Measurements from ENCODE around the gene PCGF2. TPM values are rescaled to one million over a fixed set of nuclear protein-coding genes. Genes with fewer than 3 reads are reported as not detected.

PCGF2 gene
- total RNA-seq, 1 experiment from 2014 or later, result 43.9 TPM

DNA sequence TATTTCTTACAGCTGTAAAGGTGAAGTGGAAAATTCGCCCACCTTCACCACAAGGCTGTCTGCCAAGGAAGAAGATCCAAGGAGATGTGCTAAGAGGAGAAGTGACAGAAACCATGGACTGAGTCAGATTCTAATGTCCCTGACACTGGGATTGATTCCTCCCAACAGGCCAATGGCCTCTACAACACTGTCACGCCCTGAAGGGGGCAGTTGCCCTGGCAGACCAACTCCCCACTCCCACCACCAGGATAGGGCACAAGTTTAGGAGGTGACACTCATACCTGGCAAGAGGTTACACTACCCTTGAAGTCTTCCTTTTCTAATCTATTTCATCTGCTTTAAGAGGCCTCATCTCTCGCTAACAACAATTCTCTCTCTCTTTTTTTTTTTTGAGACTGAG lies 35.1 kb upstream of the PCGF2 start:
- no peaks in the 10 kb centered on the region for H3K4me1 ChIP-seq (ENCODE audit: control insufficient read depth, insufficient read depth, low read length)
- no peaks in the 10 kb centered on the region for H3K9me3 ChIP-seq (ENCODE audit: control insufficient read depth, insufficient read depth, low read depth, low read length)
- no peak for DNase-seq (ENCODE audit: low read depth, low spot score)
- peaks cover 3% of the 10 kb centered on the region for H3K36me3 ChIP-seq (ENCODE audit: control insufficient read depth, insufficient read depth, low read length)
- no peak for TF ChIP-seq SIN3A (IDR thresholded peaks at IDR 0.05; ENCODE audit: borderline replicate concordance, insufficient read depth, low read depth, low read length)
- ChIA-PET POLR2A (no interaction called here), CTCF (no interaction called here)
- H3K4me3 ChIP-seq (ENCODE audit: low read depth in 2 of 2, low read length in 2 of 2), result no peak overlapping the region
- intact Hi-C loops (cut with micrococcal nuclease; ENCODE audit: unreplicated experiment) (no loop called here), in situ Hi-C loops (cut with HindIII; ENCODE audit: low pct_unique_long_range_greater_than_20kb, low sequenced_read_pairs) (no loop called here)
- no peak for ATAC-seq
- H3K27ac ChIP-seq (ENCODE audit: low read length), result no peak overlapping the region
- no peaks in the 10 kb centered on the region for H3K27me3 ChIP-seq (ENCODE audit: control insufficient read depth, insufficient read depth, low read length)
- BruUV-seq (replicated peaks), result no TSS peak

DNA sequence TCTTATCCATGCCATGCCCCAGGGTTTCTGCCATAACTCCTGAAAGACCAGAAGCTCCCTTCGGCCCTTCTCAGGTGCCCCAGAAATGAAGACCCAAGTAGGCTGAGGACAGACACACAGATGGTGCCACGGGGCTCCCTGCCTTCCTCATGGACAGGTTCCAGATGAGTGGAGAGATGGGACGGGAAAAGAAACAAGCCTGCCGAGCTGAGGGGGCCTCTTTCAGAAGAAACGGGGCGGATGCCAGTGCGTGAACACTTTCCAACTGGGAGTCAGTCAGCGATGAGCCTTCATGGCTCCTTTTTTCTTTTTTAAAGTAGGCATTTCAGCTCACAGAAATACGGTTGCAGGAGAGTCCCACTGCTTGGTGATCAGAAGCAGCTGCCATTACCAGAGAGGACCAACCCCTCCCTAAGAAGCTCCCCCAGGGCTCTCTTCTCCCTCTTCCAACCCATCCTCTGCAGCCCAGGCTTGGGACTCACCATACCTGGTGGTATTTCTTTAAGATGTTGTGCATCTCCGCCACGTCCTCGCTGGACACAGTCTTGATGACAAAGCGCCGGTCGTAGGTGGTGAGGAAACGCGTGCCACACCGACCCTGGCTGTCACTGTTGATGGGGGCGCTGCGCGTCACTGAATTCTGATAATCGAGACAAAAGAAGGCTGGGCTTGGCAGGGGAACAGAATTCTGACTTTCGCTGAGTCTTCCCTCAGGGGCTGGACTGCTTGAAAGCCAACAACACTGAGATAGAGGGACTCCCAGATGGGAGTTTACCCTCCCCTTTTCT lies 32.0 kb upstream of the PCGF2 start:
- intact Hi-C loops (cut with micrococcal nuclease; ENCODE audit: unreplicated experiment), result no loop called here
- ChIA-PET POLR2A (no interaction called here), CTCF (no interaction called here)
- H3K9me3 ChIP-seq (ENCODE audit: control insufficient read depth, insufficient read depth, low read depth, low read length), result no peaks in the 10 kb centered on the region
- H3K36me3 ChIP-seq (ENCODE audit: control insufficient read depth, insufficient read depth, low read length), result peaks cover 3% of the 10 kb centered on the region
- no peak overlapping the region for H3K4me3 ChIP-seq (ENCODE audit: low read depth in 2 of 2, low read length in 2 of 2)
- H3K27ac ChIP-seq (ENCODE audit: low read length), result no peak overlapping the region
- no peak for TF ChIP-seq SIN3A (IDR thresholded peaks at IDR 0.05; ENCODE audit: borderline replicate concordance, insufficient read depth, low read depth, low read length)
- no peak for TF ChIP-seq POLR2AphosphoS5 (IDR thresholded peaks at IDR 0.05; ENCODE audit: low read depth, low read length)
- TF ChIP-seq, protein P1, sequence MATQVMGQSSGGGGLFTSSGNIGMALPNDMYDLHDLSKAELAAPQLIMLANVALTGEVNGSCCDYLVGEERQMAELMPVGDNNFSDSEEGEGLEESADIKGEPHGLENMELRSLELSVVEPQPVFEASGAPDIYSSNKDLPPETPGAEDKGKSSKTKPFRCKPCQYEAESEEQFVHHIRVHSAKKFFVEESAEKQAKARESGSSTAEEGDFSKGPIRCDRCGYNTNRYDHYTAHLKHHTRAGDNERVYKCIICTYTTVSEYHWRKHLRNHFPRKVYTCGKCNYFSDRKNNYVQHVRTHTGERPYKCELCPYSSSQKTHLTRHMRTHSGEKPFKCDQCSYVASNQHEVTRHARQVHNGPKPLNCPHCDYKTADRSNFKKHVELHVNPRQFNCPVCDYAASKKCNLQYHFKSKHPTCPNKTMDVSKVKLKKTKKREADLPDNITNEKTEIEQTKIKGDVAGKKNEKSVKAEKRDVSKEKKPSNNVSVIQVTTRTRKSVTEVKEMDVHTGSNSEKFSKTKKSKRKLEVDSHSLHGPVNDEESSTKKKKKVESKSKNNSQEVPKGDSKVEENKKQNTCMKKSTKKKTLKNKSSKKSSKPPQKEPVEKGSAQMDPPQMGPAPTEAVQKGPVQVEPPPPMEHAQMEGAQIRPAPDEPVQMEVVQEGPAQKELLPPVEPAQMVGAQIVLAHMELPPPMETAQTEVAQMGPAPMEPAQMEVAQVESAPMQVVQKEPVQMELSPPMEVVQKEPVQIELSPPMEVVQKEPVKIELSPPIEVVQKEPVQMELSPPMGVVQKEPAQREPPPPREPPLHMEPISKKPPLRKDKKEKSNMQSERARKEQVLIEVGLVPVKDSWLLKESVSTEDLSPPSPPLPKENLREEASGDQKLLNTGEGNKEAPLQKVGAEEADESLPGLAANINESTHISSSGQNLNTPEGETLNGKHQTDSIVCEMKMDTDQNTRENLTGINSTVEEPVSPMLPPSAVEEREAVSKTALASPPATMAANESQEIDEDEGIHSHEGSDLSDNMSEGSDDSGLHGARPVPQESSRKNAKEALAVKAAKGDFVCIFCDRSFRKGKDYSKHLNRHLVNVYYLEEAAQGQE (IDR thresholded peaks at IDR 0.05; ENCODE audit: insufficient read depth in 1 of 2, low read depth in 2 of 2, low read length in 1 of 2), result no peak
- TF ChIP-seq, protein P2, sequence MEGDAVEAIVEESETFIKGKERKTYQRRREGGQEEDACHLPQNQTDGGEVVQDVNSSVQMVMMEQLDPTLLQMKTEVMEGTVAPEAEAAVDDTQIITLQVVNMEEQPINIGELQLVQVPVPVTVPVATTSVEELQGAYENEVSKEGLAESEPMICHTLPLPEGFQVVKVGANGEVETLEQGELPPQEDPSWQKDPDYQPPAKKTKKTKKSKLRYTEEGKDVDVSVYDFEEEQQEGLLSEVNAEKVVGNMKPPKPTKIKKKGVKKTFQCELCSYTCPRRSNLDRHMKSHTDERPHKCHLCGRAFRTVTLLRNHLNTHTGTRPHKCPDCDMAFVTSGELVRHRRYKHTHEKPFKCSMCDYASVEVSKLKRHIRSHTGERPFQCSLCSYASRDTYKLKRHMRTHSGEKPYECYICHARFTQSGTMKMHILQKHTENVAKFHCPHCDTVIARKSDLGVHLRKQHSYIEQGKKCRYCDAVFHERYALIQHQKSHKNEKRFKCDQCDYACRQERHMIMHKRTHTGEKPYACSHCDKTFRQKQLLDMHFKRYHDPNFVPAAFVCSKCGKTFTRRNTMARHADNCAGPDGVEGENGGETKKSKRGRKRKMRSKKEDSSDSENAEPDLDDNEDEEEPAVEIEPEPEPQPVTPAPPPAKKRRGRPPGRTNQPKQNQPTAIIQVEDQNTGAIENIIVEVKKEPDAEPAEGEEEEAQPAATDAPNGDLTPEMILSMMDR (IDR thresholded peaks at IDR 0.05), result no peak
- no peak for TF ChIP-seq TCF7L2 (IDR thresholded peaks at IDR 0.05; ENCODE audit: low read depth, low read length)
- DNase-seq (ENCODE audit: low read depth, low spot score) (no peak), ATAC-seq (no peak)
- H3K27me3 ChIP-seq (ENCODE audit: control insufficient read depth, insufficient read depth, low read length), result no peaks in the 10 kb centered on the region
- no TSS peak for BruUV-seq (replicated peaks)
- H3K4me1 ChIP-seq (ENCODE audit: control insufficient read depth, insufficient read depth, low read length), result no peaks in the 10 kb centered on the region
- in situ Hi-C loops (cut with HindIII; ENCODE audit: low pct_unique_long_range_greater_than_20kb, low sequenced_read_pairs), result no loop called here

DNA sequence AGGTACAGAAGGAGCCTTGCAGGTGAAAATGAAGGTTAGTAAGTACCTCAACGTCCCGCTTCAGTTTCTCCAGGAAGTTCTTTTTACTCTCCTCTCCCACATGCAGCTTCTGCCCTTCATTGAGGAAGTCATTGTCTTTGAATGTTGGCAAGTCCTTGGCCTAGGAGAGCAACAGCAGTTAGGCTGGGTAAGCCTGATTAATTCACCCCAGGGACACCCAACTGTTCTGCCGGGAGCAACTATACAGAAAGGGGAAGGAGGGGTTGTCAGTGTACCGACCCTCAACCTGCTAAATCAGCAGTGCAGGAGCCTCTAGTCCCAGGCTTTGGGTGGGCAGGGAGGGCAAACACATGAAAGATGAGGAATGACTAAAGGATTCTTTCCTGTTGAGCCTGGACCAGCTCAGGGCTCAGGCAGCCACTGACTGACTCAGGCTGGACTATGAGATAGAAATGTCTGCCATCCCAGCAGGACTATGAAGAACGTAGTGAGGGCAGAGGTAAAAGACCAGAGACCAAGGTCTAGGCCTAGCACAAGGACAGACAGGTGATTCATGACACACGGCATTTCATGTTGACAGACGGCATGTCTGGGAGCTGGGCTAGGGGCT lies 29.6 kb upstream of the PCGF2 start:
- ChIA-PET CTCF (no interaction called here), POLR2A (no interaction called here)
- TF ChIP-seq POLR2AphosphoS5 (IDR thresholded peaks at IDR 0.05; ENCODE audit: low read depth, low read length) (no peak), TCF7L2 (IDR thresholded peaks at IDR 0.05; ENCODE audit: low read depth, low read length) (no peak), SIN3A (IDR thresholded peaks at IDR 0.05; ENCODE audit: borderline replicate concordance, insufficient read depth, low read depth, low read length) (no peak)
- TF ChIP-seq, protein P2 (IDR thresholded peaks at IDR 0.05), result no peak
- TF ChIP-seq, protein P1 (IDR thresholded peaks at IDR 0.05; ENCODE audit: insufficient read depth in 1 of 2, low read depth in 2 of 2, low read length in 1 of 2), result no peak

More for the DNA sequence above, 29.6 kb upstream of the PCGF2 start:
- H3K36me3 ChIP-seq (ENCODE audit: control insufficient read depth, insufficient read depth, low read length), result peaks cover 6% of the 10 kb centered on the region
- no peaks in the 10 kb centered on the region for H3K4me1 ChIP-seq (ENCODE audit: control insufficient read depth, insufficient read depth, low read length)
- no TSS peak for BruUV-seq (replicated peaks)
- DNase-seq (ENCODE audit: low read depth, low spot score) (no peak), ATAC-seq (no peak)
- in situ Hi-C loops (cut with HindIII; ENCODE audit: low pct_unique_long_range_greater_than_20kb, low sequenced_read_pairs) (no loop called here), intact Hi-C loops (cut with micrococcal nuclease; ENCODE audit: unreplicated experiment) (no loop called here)
- no peaks in the 10 kb centered on the region for H3K9me3 ChIP-seq (ENCODE audit: control insufficient read depth, insufficient read depth, low read depth, low read length)
- no peaks in the 10 kb centered on the region for H3K27me3 ChIP-seq (ENCODE audit: control insufficient read depth, insufficient read depth, low read length)
- H3K27ac ChIP-seq (ENCODE audit: low read length), result no peak overlapping the region
- H3K4me3 ChIP-seq (ENCODE audit: low read depth in 2 of 2, low read length in 2 of 2), result no peak overlapping the region
